Activated naive CD4-positive, alpha-beta T cell treated with anti-CD3 and anti-CD28 coated beads, Interleukin-2, amount 50 U/mL, for 24 hours (primary cell): Measurements from ENCODE around the gene ZFAND3.

Source experiments
- H3K27ac Mint-ChIP-seq: one replicate; pipeline ENCODE4 v1.8.0; 2021; ENCODE audit warnings: mild to moderate bottlenecking, mixed read lengths
- H3K27me3 Mint-ChIP-seq: one replicate; pipeline ENCODE4 v1.8.0; 2021; ENCODE audit warnings: mixed read lengths
- H3K36me3 Mint-ChIP-seq: one replicate; pipeline ENCODE4 v1.8.0; 2021; ENCODE audit warnings: mixed read lengths
- H3K4me1 Mint-ChIP-seq: one replicate; pipeline ENCODE4 v1.8.0; 2021; ENCODE audit warnings: mixed read lengths
- H3K4me3 Mint-ChIP-seq: one replicate; pipeline ENCODE4 v1.8.0; 2021; ENCODE audit warnings: mild to moderate bottlenecking, mixed read lengths
- H3K9me3 Mint-ChIP-seq: one replicate; pipeline ENCODE4 v1.8.0; 2021; ENCODE audit warnings: mixed read lengths

Gene ZFAND3

GRCh38 chr6:38077488-38078030 lies 258.0 kb downstream of the ZFAND3 start:
- Mint-ChIP-seq H3K4me3 (no peak overlapping the region), H3K36me3 (peaks cover 18% of the 10 kb centered on the region), H3K9me3 (no peaks in the 10 kb centered on the region), H3K4me1 (peaks cover 16% of the 10 kb centered on the region), H3K27me3 (no peaks in the 10 kb centered on the region), H3K27ac (no peak overlapping the region)

- Mint-ChIP-seq H3K27me3 (no peaks in the 10 kb centered on the region), H3K9me3 (no peaks in the 10 kb centered on the region), H3K36me3 (peaks cover 22% of the 10 kb centered on the region), H3K27ac (no peak overlapping the region), H3K4me1 (peaks cover 11% of the 10 kb centered on the region), H3K4me3 (no peak overlapping the region)
Observed at GRCh38 chr6:38078671-38079070, 259.1 kb downstream of the ZFAND3 start.

- H3K27ac Mint-ChIP-seq: no peak overlapping the region
- peaks cover 24% of the 10 kb centered on the region for H3K36me3 Mint-ChIP-seq
- peaks cover 11% of the 10 kb centered on the region for H3K4me1 Mint-ChIP-seq
- no peak overlapping the region for H3K4me3 Mint-ChIP-seq
- no peaks in the 10 kb centered on the region for H3K9me3 Mint-ChIP-seq
- no peaks in the 10 kb centered on the region for H3K27me3 Mint-ChIP-seq
Observed at GRCh38 chr6:38079107-38079506, 259.6 kb downstream of the ZFAND3 start.

GRCh38 chr6:38079537-38079936 lies 260.0 kb downstream of the ZFAND3 start:
- Mint-ChIP-seq H3K36me3 (peaks cover 27% of the 10 kb centered on the region), H3K27ac (no peak overlapping the region), H3K27me3 (no peaks in the 10 kb centered on the region), H3K9me3 (no peaks in the 10 kb centered on the region), H3K4me3 (no peak overlapping the region), H3K4me1 (peaks cover 11% of the 10 kb centered on the region)

GRCh38 chr6:38080360-38080759 lies 260.8 kb downstream of the ZFAND3 start:
- Mint-ChIP-seq H3K27me3 (no peaks in the 10 kb centered on the region), H3K36me3 (peaks cover 28% of the 10 kb centered on the region), H3K4me1 (peaks cover 11% of the 10 kb centered on the region), H3K9me3 (no peaks in the 10 kb centered on the region), H3K4me3 (no peak overlapping the region), H3K27ac (no peak overlapping the region)

- H3K9me3 Mint-ChIP-seq: no peaks in the 10 kb centered on the region
- no peak overlapping the region for H3K4me3 Mint-ChIP-seq
- H3K27me3 Mint-ChIP-seq: no peaks in the 10 kb centered on the region
- no peak overlapping the region for H3K27ac Mint-ChIP-seq
- peaks cover 32% of the 10 kb centered on the region for H3K36me3 Mint-ChIP-seq
- H3K4me1 Mint-ChIP-seq: peaks cover 11% of the 10 kb centered on the region
Observed at GRCh38 chr6:38080889-38081288, 261.4 kb downstream of the ZFAND3 start.

GRCh38 chr6:38085031-38085430 lies 265.5 kb downstream of the ZFAND3 start:
- H3K9me3 Mint-ChIP-seq: no peaks in the 10 kb centered on the region
- H3K36me3 Mint-ChIP-seq: peaks cover 42% of the 10 kb centered on the region
- H3K4me1 Mint-ChIP-seq: peaks cover 5% of the 10 kb centered on the region

GRCh38 chr6:38086346-38086745 lies 266.8 kb downstream of the ZFAND3 start:
- Mint-ChIP-seq H3K27ac (no peak overlapping the region), H3K9me3 (no peaks in the 10 kb centered on the region)

More at GRCh38 chr6:38085031-38085430, 265.5 kb downstream of the ZFAND3 start:
- Mint-ChIP-seq H3K4me3 (no peak overlapping the region), H3K27me3 (no peaks in the 10 kb centered on the region), H3K27ac (no peak overlapping the region)

GRCh38 chr6:38088010-38088409 lies 268.5 kb downstream of the ZFAND3 start:
- no peaks in the 10 kb centered on the region for H3K27me3 Mint-ChIP-seq
- H3K4me1 Mint-ChIP-seq: peaks cover 6% of the 10 kb centered on the region
- peak overlapping the region; percentile 4 for H3K27ac Mint-ChIP-seq
- no peak overlapping the region for H3K4me3 Mint-ChIP-seq
- no peaks in the 10 kb centered on the region for H3K9me3 Mint-ChIP-seq
- H3K36me3 Mint-ChIP-seq: peaks cover 38% of the 10 kb centered on the region

More at GRCh38 chr6:38086346-38086745, 266.8 kb downstream of the ZFAND3 start:
- Mint-ChIP-seq H3K36me3 (peaks cover 43% of the 10 kb centered on the region), H3K4me3 (no peak overlapping the region), H3K27me3 (no peaks in the 10 kb centered on the region), H3K4me1 (peaks cover 8% of the 10 kb centered on the region)

GRCh38 chr6:38088829-38089228 lies 269.3 kb downstream of the ZFAND3 start:
- Mint-ChIP-seq H3K4me3 (no peak overlapping the region), H3K27ac (no peak overlapping the region), H3K27me3 (no peaks in the 10 kb centered on the region), H3K4me1 (peaks cover 6% of the 10 kb centered on the region), H3K9me3 (no peaks in the 10 kb centered on the region), H3K36me3 (peaks cover 32% of the 10 kb centered on the region)

GRCh38 chr6:38091613-38092012 lies 272.1 kb downstream of the ZFAND3 start:
- Mint-ChIP-seq H3K36me3 (peaks cover 18% of the 10 kb centered on the region), H3K27me3 (no peaks in the 10 kb centered on the region), H3K4me1 (peaks cover 19% of the 10 kb centered on the region), H3K4me3 (no peak overlapping the region), H3K9me3 (no peaks in the 10 kb centered on the region), H3K27ac (no peak overlapping the region)

- peaks cover 13% of the 10 kb centered on the region for H3K36me3 Mint-ChIP-seq
- H3K9me3 Mint-ChIP-seq: no peaks in the 10 kb centered on the region
- H3K4me3 Mint-ChIP-seq: no peak overlapping the region
- H3K27ac Mint-ChIP-seq: no peak overlapping the region
- H3K4me1 Mint-ChIP-seq: peaks cover 25% of the 10 kb centered on the region
- H3K27me3 Mint-ChIP-seq: no peaks in the 10 kb centered on the region
Observed at GRCh38 chr6:38092465-38092864, 272.9 kb downstream of the ZFAND3 start.

GRCh38 chr6:38092964-38093363 lies 273.4 kb downstream of the ZFAND3 start:
- Mint-ChIP-seq H3K27ac (no peak overlapping the region), H3K4me3 (no peak overlapping the region), H3K9me3 (no peaks in the 10 kb centered on the region), H3K27me3 (no peaks in the 10 kb centered on the region), H3K36me3 (peaks cover 10% of the 10 kb centered on the region), H3K4me1 (peaks cover 28% of the 10 kb centered on the region)

GRCh38 chr6:38095054-38095453 lies 275.5 kb downstream of the ZFAND3 start:
- H3K27ac Mint-ChIP-seq: no peak overlapping the region
- no peak overlapping the region for H3K4me3 Mint-ChIP-seq
- H3K36me3 Mint-ChIP-seq: peaks cover 6% of the 10 kb centered on the region

GRCh38 chr6:38099221-38099620 lies 279.7 kb downstream of the ZFAND3 start:
- H3K4me1 Mint-ChIP-seq: peaks cover 34% of the 10 kb centered on the region
- no peak overlapping the region for H3K27ac Mint-ChIP-seq
- H3K27me3 Mint-ChIP-seq: no peaks in the 10 kb centered on the region
- no peaks in the 10 kb centered on the region for H3K9me3 Mint-ChIP-seq
- peaks cover 13% of the 10 kb centered on the region for H3K36me3 Mint-ChIP-seq
- no peak overlapping the region for H3K4me3 Mint-ChIP-seq

More at GRCh38 chr6:38095054-38095453, 275.5 kb downstream of the ZFAND3 start:
- Mint-ChIP-seq H3K4me1 (peaks cover 28% of the 10 kb centered on the region), H3K9me3 (no peaks in the 10 kb centered on the region), H3K27me3 (no peaks in the 10 kb centered on the region)

GRCh38 chr6:38100380-38100779 lies 280.9 kb downstream of the ZFAND3 start:
- Mint-ChIP-seq H3K36me3 (peaks cover 18% of the 10 kb centered on the region), H3K4me1 (peaks cover 31% of the 10 kb centered on the region), H3K9me3 (no peaks in the 10 kb centered on the region), H3K4me3 (no peak overlapping the region), H3K27ac (no peak overlapping the region), H3K27me3 (no peaks in the 10 kb centered on the region)

GRCh38 chr6:38103921-38104320 lies 284.4 kb downstream of the ZFAND3 start:
- peaks cover 23% of the 10 kb centered on the region for H3K4me1 Mint-ChIP-seq
- H3K4me3 Mint-ChIP-seq: no peak overlapping the region

More at GRCh38 chr6:38103921-38104320, 284.4 kb downstream of the ZFAND3 start:
- H3K36me3 Mint-ChIP-seq: peaks cover 24% of the 10 kb centered on the region
- no peaks in the 10 kb centered on the region for H3K27me3 Mint-ChIP-seq
- no peaks in the 10 kb centered on the region for H3K9me3 Mint-ChIP-seq
- H3K27ac Mint-ChIP-seq: no peak overlapping the region
